Sigmoid colon (tissue), 7 donors: ENCODE data around the gene NUTF2. TPM values are rescaled to one million over a fixed set of nuclear protein-coding genes. Genes with fewer than 3 reads are reported as not detected.

Experiments used
- DNase-seq: peaks from one replicate; pipeline ENCODE4 v3.0.0-alpha.2; 2019
- H3K27ac ChIP-seq, 4 donors: fragments of 200-600 bp; sonication (generic); one replicate each; pipeline ENCODE4 v1.5.1; 2016 to 2019; ENCODE audit warnings: mild to moderate bottlenecking in 1 of 4
- H3K27me3 ChIP-seq, 3 donors: fragments of 200-600 bp; sonication (generic); one replicate each; pipeline ENCODE4 v1.5.1; 2019; ENCODE audit warnings: mild to moderate bottlenecking in 1 of 3
- H3K36me3 ChIP-seq, 4 donors: fragments of 200-600 bp; sonication (generic); one replicate each; pipeline ENCODE4 v1.5.1; 2016 to 2019
- H3K4me1 ChIP-seq, 4 donors: fragments of 200-600 bp; sonication (generic); one replicate each; pipeline ENCODE4 v1.5.1; 2017 to 2019
- H3K4me3 ChIP-seq, 4 donors: fragments of 200-600 bp; sonication (generic); one replicate each; pipeline ENCODE4 v1.5.1; 2017 to 2019; ENCODE audit warnings: mild to moderate bottlenecking in 2 of 4, moderate library complexity in 1 of 4
- H3K9me3 ChIP-seq, 4 donors: fragments of 200-600 bp in 3 of 4; sonication (generic) in 3 of 4; one replicate each; pipeline versions ENCODE4 v1.5.1 to v1.6.1; 2013 to 2019
- EP300 ChIP-seq, 4 donors: sonication (generic); formaldehyde crosslinking; IDR thresholded peaks; one replicate each; pipeline ENCODE4 v1.6.1; 2017; ENCODE audit warnings: antibody characterized with exemption in 4 of 4
- POLR2A ChIP-seq, 2 donors: fragments of 450-650 bp; IDR thresholded peaks; one replicate each; pipeline ENCODE4 v1.6.1; 2016; ENCODE audit warnings: antibody characterized with exemption in 2 of 2, mild to moderate bottlenecking in 2 of 2, moderate library complexity in 2 of 2
- POLR2AphosphoS5 ChIP-seq, 4 donors: sonication (generic); formaldehyde crosslinking; IDR thresholded peaks; one replicate each; pipeline ENCODE4 v1.6.1; 2017; ENCODE audit warnings: antibody characterized with exemption in 4 of 4
- WGBS, 2 donors: extraction: QIAGEN DNeasy Blood & Tissue Kit; methylation state at CpG; one replicate each; pipeline ENCODE4 v1.1.7; 2013; 5-methylcytosine and 5-hydroxymethylcytosine counted together
- intact Hi-C: fragments of 100-400 bp; cut with DNase I; formaldehyde crosslinking; loops from one replicate; pipeline ENCODE4 v1.15.1; 2023
- polyA plus RNA-seq, 3 donors: library from polyadenylated mRNA; stranded (reverse); fragments of 200-250 nt; gene quantifications; one replicate each; pipeline ENCODE4 v1.2.3, GENCODE V29; 2013
- total RNA-seq, 4 donors: library from RNA; depleted of rRNA; stranded (reverse); fragments of >200 nt; gene quantifications; one replicate each; pipeline ENCODE4 v1.1.0, GENCODE V29; 2016
- TF ChIP-seq, protein P1 (sequence below), 4 experiments: fragments of 450-650 bp in 3 of 4; fragments of 200-600 bp in 1 of 4; IDR thresholded peaks; one replicate each; pipeline ENCODE4 v1.5.1; 2016 to 2019; ENCODE audit warnings: antibody characterized with exemption in 4 of 4, mild to moderate bottlenecking in 3 of 4, moderate library complexity in 2 of 4
- donor health status: healthy with polysubstance abuse.
- donor health status: Bipolar disorder and iron deficiency.
- donor health status: healthy.

NUTF2 gene
- total and polyA plus RNA-seq, 7 donors, result 50.8 to 115 (median 93.8) TPM

DNA sequence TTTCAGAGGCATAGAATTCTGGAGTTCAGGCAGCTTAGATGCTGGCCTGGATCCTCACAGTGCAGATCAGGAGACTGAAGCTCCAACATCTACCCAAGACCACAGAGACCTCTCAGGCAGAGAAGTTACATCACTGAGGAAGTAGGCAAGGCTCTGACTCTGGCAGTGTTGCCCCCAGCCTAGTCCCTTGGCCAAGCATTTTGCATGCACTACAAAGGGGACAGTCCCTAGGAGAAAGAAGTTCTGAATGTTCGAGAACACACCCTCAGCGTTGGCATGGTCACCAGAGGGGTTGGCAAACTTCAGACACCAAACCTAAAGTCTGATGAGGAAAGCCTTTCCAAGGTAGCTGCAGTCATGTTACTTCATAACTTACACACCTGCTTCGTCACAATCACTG is 42.8 kb upstream of the NUTF2 start:
- intact Hi-C loops, result loop anchor here (10.0 kb wide), 2 partner anchors 221 to 279 kb away; partner anchors contain the start of genes DDX28, DUS2 and RIPOR1
- H3K4me3 ChIP-seq, result no peak overlapping the region
- 77 to 92% methylated on average over 3 of the region's 3 CpGs for WGBS, 2 donors
- TF ChIP-seq POLR2A (IDR thresholded peaks at IDR 0.05) (no peak), EP300 (IDR thresholded peaks at IDR 0.05) (no peak)
- TF ChIP-seq, protein P1, sequence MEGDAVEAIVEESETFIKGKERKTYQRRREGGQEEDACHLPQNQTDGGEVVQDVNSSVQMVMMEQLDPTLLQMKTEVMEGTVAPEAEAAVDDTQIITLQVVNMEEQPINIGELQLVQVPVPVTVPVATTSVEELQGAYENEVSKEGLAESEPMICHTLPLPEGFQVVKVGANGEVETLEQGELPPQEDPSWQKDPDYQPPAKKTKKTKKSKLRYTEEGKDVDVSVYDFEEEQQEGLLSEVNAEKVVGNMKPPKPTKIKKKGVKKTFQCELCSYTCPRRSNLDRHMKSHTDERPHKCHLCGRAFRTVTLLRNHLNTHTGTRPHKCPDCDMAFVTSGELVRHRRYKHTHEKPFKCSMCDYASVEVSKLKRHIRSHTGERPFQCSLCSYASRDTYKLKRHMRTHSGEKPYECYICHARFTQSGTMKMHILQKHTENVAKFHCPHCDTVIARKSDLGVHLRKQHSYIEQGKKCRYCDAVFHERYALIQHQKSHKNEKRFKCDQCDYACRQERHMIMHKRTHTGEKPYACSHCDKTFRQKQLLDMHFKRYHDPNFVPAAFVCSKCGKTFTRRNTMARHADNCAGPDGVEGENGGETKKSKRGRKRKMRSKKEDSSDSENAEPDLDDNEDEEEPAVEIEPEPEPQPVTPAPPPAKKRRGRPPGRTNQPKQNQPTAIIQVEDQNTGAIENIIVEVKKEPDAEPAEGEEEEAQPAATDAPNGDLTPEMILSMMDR (IDR thresholded peaks at IDR 0.05), result no peak
- peaks cover 0 to 36% (median 24%) of the 10 kb centered on the region in 4 donors for H3K4me1 ChIP-seq
- no peak overlapping the region for H3K27ac ChIP-seq
- no peaks in the 10 kb centered on the region for H3K27me3 ChIP-seq
- peaks cover 0 to 12% (median 2%) of the 10 kb centered on the region in 4 donors for H3K36me3 ChIP-seq
- H3K9me3 ChIP-seq, result no peaks in the 10 kb centered on the region
- no peak for DNase-seq

- peaks cover 0 to 36% (median 24%) of the 10 kb centered on the region in 4 donors for H3K4me1 ChIP-seq
- no peak overlapping the region for H3K27ac ChIP-seq
- H3K4me3 ChIP-seq, result peak overlapping the region in 3 of 4 donors; percentile 83 to 99 (median 93)
- DNase-seq, result no peak
- intact Hi-C loops, result loop anchor here (10.0 kb wide), 2 partner anchors 220 to 280 kb away; partner anchors contain the start of genes DDX28, DUS2 and RIPOR1
- H3K9me3 ChIP-seq, result no peaks in the 10 kb centered on the region
- 74 to 84% methylated on average over 4 of the region's 4 CpGs for WGBS, 2 donors
- no peak for TF ChIP-seq POLR2AphosphoS5 (IDR thresholded peaks at IDR 0.05)
- TF ChIP-seq, protein P1 (IDR thresholded peaks at IDR 0.05), result no peak
- no peak for TF ChIP-seq POLR2A (IDR thresholded peaks at IDR 0.05)
- no peak for TF ChIP-seq EP300 (IDR thresholded peaks at IDR 0.05)
- peaks cover 0 to 12% (median 2%) of the 10 kb centered on the region in 4 donors for H3K36me3 ChIP-seq
- H3K27me3 ChIP-seq, result no peaks in the 10 kb centered on the region
These were observed 41.7 kb upstream of the NUTF2 start for GRCh38 chr16:67804853-67805542.

DNA sequence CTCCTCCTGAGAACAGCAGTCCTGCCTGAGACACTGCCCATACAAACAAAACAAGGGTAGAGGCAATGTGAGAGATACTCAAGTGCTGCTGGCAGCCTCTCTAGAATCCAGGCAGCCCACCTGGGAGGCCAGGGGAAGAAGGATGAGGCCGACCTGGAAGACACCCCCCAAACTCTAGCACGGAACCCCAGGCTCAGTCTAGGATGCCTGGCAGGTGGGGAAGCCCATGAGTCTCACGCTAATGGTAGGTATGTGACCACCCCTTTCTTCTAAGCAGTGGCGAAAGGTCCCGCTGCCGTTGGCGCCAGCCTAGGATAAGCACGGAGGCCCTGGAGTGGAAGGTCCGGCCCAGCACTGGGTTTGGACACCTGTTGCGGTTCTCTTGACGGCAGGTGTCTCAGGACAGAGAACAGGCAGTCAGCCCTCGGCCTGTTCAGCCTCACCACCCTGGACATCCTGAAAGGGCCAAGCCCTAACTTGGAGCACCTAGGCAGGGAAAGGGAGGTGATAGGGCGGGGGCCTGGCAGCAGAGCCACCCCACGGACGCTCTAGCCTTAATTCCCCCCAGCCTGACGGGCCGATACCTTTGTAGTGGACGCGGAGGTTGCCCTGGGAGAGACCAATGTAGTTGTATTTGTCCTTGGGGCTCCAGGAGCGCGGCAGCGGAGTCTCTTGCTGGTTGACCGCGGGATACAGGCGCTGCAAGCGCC is 40.9 kb upstream of the NUTF2 start:
- no peak for TF ChIP-seq POLR2AphosphoS5 (IDR thresholded peaks at IDR 0.05)
- no peak for TF ChIP-seq EP300 (IDR thresholded peaks at IDR 0.05)
- TF ChIP-seq, protein P1 (IDR thresholded peaks at IDR 0.05), result no peak
- no peak for TF ChIP-seq POLR2A (IDR thresholded peaks at IDR 0.05)

DNA sequence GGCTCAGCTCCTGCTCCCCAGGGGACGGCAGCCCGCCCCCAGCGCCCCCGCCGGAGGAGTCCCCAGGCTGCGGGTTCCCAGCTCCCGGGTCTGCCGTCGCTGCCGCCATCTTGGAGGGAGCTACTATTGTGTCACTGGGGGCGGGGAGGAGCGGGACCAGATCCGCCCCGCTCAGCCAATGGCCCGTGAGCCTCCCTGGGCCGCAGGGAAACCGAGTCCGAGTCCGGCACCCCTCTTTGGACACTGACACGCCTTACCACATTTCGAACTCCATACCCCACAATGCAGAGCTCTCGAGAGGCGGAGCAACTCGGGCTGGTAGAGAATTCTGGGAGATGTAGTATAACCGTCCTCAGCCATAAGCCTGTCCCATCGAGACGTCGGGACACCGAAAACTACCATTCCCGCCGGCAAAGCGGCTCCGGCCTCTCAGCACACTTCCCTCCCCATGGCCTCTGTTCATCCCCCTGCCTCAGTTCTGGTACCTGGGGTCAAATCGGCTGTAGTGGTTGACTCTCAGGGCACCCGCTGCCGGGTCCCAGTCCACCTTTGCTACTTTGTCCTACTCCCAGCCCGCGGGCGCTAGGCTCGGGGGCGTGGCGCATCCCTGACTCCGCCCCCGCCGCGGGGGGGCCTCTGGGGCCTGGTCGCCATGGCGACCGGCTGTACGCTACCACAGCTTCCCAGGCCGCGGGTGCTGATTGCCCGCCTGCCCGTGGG is 40.1 kb upstream of the NUTF2 start, which contains the start of the genes RANBP10 and TSNAXIP1:
TSS of gene RANBP10 (minus strand) at position 133 of the 720 bp plus-strand sequence. CDS start at position 109, 24 bp downstream.
TSS of gene TSNAXIP1 (plus strand) at position 462 of the 720 bp plus-strand sequence. CDS start 261 bp downstream, outside the sequence.
- Histone ChIP-seq H3K4me3 (peak within 1 kb of the TSS; percentile 83 to 99 (median 96)), H3K27ac (peak within 1 kb of the TSS; percentile 80 to 92 (median 86)), H3K36me3 (peaks cover 0 to 12% (median 0%) of the 10 kb centered on the region in 4 donors), H3K27me3 (no peaks in the 10 kb centered on the region), H3K4me1 (peaks cover 0 to 28% (median 22%) of the 10 kb centered on the region in 4 donors), H3K9me3 (no peaks in the 10 kb centered on the region)
- TF ChIP-seq EP300 (IDR thresholded peaks at IDR 0.05), result no peak
- TF ChIP-seq, protein P1 (IDR thresholded peaks at IDR 0.05), result no peak
- TF ChIP-seq POLR2AphosphoS5 (IDR thresholded peaks at IDR 0.05), result peak; percentile 79 to 92 (median 88)
- TF ChIP-seq POLR2A (IDR thresholded peaks at IDR 0.05), result peak; percentile 39 to 75
- peak; percentile 99 for DNase-seq
- intact Hi-C loops, result loop anchor here (2.0 to 10.0 kb wide), 4 partner anchors 40 to 282 kb away; partner anchors contain the start of genes CENPT, DDX28, DUS2 and NUTF2
- WGBS, 2 donors, result 0% methylated on average over 54 of the region's 54 CpGs

More for the DNA sequence above, 40.9 kb upstream of the NUTF2 start:
- 1% methylated on average over 26 of the region's 26 CpGs for WGBS, 2 donors
- peak overlapping the region; percentile 83 to 99 (median 96) for H3K4me3 ChIP-seq
- no peak for DNase-seq
- H3K27me3 ChIP-seq, result no peaks in the 10 kb centered on the region
- no peaks in the 10 kb centered on the region for H3K9me3 ChIP-seq
- H3K27ac ChIP-seq, result peak overlapping the region; percentile 80 to 92 (median 86)
- intact Hi-C loops, result loop anchor here (2.0 to 10.0 kb wide), 4 partner anchors 41 to 281 kb away; partner anchors contain the start of genes CENPT, DDX28, DUS2 and NUTF2
- H3K36me3 ChIP-seq, result peaks cover 0 to 12% (median under 1%) of the 10 kb centered on the region in 4 donors
- peaks cover 0 to 29% (median 24%) of the 10 kb centered on the region in 4 donors for H3K4me1 ChIP-seq
